H4 (cell line): ENCODE data around the gene TGM4. TPM values are rescaled to one million over a fixed set of nuclear protein-coding genes. Genes with fewer than 3 reads are reported as not detected.
"Not testable (repeated sequence)": the region's sequence is repeated elsewhere in the genome, so short reads cannot be mapped to it uniquely, and the experiment has no call there.

Source experiments
- DNase-seq: peaks from one replicate; pipeline ENCODE4 v3.0.0-alpha.2; 2015; ENCODE audit warnings: low spot score
- total RNA-seq: library from RNA; depleted of rRNA; stranded (reverse); fragments of >200 nt; shearing (Covaris generic); gene quantifications from 2 replicates; pipeline ENCODE4 v1.2.3, GENCODE V29; 2014

Gene TGM4
- total RNA-seq, 1 experiment from 2014 or later, result not detected

DNA sequence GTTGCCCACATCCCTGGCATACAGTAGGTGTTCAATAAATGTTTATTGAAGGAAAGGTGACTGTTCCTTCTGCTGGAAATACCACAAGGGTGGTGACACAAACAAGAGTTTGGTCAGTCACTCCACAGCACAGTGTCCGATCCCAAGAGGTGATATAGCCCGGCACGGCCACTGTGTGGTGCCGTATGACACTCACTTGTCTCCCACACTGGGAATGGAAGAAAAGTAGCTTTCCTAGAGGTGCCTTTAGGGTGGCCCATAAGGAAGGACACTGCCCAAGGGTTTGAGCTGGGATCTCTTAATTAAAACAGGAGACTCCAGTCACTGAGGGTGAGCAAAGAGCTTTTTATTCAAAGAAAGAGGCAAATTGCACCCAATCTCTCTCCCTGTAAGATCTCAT lies 40.5 kb downstream of the TGM4 start:
- no peak for DNase-seq

DNA sequence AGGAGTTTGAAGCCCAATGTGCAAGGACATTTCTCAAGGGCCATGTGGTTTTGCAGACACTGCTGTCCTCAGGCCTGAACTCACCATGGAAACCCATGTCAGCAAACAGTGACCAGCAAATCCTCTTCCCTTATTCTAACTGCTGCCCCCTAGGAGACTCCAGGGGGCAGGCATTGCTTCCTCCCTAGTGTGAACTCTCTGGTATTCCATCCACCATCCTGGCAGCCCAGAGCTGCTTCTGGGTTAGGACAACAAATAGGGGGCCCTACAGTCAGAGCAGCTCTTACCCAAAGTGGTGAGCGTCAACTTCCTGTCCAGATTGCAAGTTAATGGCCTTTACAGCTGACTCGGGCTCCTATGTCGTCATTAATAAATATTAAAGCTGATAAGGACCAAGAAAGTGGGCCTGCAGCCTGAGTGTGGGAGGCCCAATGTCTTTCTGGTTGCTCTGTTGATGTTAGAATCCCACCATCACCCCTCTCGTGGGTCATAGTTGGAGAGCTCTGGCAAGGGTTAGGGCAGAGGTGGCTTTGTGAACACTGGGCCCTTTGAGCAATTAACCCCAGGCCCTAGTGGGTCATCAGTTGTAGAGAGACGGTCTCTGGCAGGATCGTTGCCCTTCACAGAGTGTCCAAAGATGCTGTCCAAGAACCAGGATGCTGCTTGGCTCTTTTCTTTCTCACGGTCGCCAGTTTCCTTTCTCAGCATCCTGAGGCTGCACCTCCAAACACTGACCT lies 41.5 kb downstream of the TGM4 start:
- no peak for DNase-seq

- no peak for DNase-seq
Observed at GRCh38 chr3:44918087-44918486, 43.7 kb downstream of the TGM4 start.

DNA sequence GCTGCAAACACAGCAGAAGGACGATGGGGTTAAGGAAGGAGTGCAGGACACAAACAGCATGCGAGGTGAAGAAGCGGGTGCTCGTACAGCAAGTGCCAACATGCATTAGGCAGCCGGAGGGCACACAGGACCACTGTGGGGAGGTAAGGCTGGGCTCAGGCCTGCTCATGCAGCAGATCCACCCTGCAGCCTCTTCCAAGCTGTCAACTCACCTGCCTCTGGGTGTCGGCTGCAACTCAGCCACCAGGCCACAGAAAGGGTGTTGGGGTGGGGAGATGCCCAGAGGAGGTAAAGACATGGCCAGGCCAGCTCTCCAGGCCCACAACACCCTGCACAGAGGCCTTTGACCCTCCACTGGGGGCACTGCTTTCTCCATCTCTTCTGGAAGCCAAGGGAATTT lies 44.2 kb downstream of the TGM4 start:
- no peak for DNase-seq

DNA sequence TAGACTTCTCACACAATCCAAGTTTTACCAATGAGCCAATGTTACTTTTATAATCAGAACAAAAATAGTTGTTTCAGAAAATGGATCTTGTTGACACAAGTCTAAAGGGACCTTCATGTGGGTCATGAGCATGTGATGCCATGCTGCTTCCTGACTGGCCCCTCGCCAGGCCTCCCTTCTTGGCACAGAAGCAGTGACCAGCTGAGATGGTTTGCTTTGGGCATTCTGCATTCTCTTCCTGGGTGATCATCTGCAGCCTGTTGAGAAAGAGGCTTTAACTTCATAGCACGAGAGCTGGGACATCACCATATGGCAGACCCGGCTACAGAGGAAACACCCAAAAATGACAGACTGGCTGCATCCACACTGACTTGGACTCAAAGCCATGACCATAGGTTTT lies 45.7 kb downstream of the TGM4 start:
- no peak for DNase-seq

- DNase-seq, result no peak
Observed at GRCh38 chr3:44923632-44924456, 49.4 kb downstream of the TGM4 start.

GRCh38 chr3:44924457-44925084 lies 50.2 kb downstream of the TGM4 start:
- DNase-seq, result no peak

GRCh38 chr3:44926172-44926571 lies 51.8 kb downstream of the TGM4 start:
- no peak for DNase-seq

- DNase-seq, result no peak
Observed at GRCh38 chr3:44926921-44927320, 52.5 kb downstream of the TGM4 start.

GRCh38 chr3:44927371-44927770 lies 53.0 kb downstream of the TGM4 start:
- DNase-seq, result no peak

DNA sequence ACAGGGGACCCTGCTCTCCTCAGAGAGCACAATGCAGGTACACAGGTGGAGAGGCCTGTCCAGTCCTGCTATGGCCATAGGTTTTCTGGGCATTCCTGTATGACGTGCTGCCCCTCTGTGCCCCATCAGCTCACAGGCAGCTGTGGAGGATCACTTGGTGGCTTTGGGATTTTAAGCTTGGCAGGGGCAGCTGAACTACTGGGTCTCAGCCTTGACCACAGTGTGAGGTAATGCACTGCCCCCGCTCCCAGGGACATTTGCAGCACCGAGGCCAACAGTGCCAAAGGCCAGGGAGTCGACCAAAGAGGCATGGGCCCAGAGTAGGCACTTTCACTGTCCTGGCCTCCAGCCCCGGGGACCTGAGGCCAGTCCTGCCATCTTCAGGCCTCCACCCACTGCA lies 55.4 kb downstream of the TGM4 start:
- DNase-seq, result no peak

GRCh38 chr3:44930911-44931310 lies 56.5 kb downstream of the TGM4 start:
- no peak for DNase-seq

- DNase-seq, result no peak
Observed at GRCh38 chr3:44931791-44932190, 57.4 kb downstream of the TGM4 start.

- DNase-seq, result no peak
Observed at GRCh38 chr3:44932271-44932670, 57.9 kb downstream of the TGM4 start.

- DNase-seq, result no peak
Observed at GRCh38 chr3:44932986-44933944, 58.9 kb downstream of the TGM4 start.

DNA sequence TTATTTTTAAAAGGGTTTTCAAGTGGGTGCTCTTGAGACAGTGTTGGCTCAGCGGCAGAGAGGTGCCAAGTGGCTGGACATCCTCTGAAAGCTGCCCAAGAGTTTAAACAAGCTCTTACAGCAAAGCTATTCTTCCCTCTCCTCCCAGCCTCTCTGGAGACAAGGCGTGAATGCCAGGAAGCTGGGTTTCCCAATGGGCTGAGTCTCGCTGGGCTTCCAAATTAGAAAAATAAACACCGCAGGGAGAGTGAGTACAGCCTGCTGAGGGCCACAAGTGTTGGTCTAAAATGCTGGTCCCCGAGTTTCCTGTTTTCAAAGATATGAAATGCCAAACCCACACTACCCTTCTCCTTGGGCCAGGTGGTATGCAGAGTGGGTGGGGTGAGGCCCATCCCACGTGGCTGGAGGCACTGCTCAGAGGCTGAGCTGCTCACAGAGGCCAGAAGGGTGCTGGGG lies 65.2 kb downstream of the TGM4 start:
- peak; percentile 16 for DNase-seq

DNA sequence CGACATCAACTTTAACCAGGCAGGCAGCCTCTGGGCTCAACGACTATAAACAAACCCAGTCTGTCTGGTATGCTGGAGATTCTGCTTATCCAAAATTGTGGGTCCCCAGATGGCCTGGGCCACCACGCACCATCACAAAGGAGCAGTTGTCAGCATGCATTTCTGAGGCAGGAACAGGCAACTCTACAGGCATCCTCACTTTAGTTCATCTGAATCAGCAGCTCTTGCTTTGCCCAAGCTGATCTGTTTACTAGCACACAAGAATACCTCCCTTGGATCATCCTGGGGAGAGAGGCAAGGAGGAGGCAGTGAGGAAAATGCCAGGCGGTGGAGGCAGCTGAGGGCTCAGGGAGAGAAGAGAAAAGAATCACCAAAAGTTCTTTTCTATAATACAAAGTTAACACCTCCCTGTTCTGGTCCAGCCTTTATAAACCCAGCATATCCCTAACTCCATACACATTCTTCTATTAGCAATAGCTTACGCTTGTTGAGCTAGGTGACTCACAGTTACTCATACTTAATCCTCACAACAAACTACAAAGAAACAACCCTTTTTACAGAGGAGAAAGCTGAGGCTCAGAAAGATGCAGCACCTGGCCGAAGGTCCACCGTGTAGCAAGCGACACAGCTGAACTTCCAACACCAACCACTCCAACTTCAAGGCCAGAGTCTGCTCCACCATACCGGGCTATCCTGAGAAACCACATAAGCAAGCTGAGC lies 68.0 kb downstream of the TGM4 start:
- DNase-seq, result no peak

GRCh38 chr3:44948239-44948638 lies 73.8 kb downstream of the TGM4 start:
- DNase-seq, result no peak

DNA sequence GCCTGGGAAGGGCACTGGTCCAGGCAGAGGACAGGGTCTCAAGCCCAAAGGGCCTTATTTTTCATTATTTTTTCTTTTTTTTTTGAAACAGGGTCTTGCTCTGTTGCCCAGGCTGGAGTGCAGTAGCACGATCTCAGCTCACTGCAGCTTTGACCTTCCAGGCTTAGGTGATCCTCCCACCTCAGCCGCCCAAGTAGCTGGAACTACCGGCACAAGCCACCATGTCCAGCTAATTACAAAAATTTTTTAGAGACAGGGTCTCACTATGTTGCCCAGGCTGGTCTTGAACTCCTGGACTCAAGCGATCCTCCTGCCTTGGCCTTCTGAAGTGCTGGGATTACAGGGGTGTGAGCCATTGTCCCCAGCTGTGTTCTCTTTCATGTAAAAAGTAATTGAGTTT lies 75.4 kb downstream of the TGM4 start:
- DNase-seq, result not testable (repeated sequence)

GRCh38 chr3:44950275-44950734 lies 75.9 kb downstream of the TGM4 start:
- no peak for DNase-seq

- no peak for DNase-seq
Observed at GRCh38 chr3:44952689-44953088, 78.3 kb downstream of the TGM4 start.
